HEK293 (cell line): ENCODE results near the gene FAM118B.

Source experiments
- IKZF3 ChIP-seq: fragments of 450-650 bp; IDR thresholded peaks from 2 replicates; pipeline ENCODE4 v1.5.0; 2018; ENCODE audit warnings: missing biosample characterization, mild to moderate bottlenecking, missing genetic modification characterization, moderate library complexity
- KLF9 ChIP-seq: fragments of 450-650 bp; formaldehyde crosslinking; IDR thresholded peaks from 2 replicates; pipeline ENCODE4 v1.5.1; 2016; ENCODE audit warnings: missing biosample characterization, missing genetic modification characterization, low read depth
- TRIM28 ChIP-seq: IDR thresholded peaks from 2 replicates; pipeline ENCODE4 v1.6.1; 2011; ENCODE audit warnings: low read length, control low read depth, borderline replicate concordance
- ZBTB7A ChIP-seq: fragments of 450-650 bp; formaldehyde crosslinking; IDR thresholded peaks from 2 replicates; pipeline ENCODE4 v1.5.1; 2016; ENCODE audit warnings: low read depth, missing biosample characterization, missing genetic modification characterization
- ZNF10 ChIP-seq: fragments of 450-650 bp; formaldehyde crosslinking; IDR thresholded peaks from 2 replicates; pipeline ENCODE4 v1.5.1; 2017; ENCODE audit warnings: missing biosample characterization, missing genetic modification characterization
- ZNF274 ChIP-seq, 2 experiments: fragments of 200-500 bp in 1 of 2; fragments of 450-650 bp in 1 of 2; sonication (Bioruptor generic) in 1 of 2; formaldehyde crosslinking in 1 of 2; IDR thresholded peaks; 2 replicates each; pipeline versions ENCODE4 v1.5.1 to v1.6.1; 2014 to 2016; ENCODE audit warnings: borderline replicate concordance in 1 of 2, inconsistent platforms in 1 of 2, low read length in 1 of 2, missing biosample characterization in 1 of 2, missing genetic modification characterization in 1 of 2
- ZNF37A ChIP-seq: fragments of 450-650 bp; IDR thresholded peaks from 2 replicates; pipeline ENCODE4 v1.5.1; 2018; ENCODE audit warnings: missing biosample characterization, missing genetic modification characterization
- ZNF792 ChIP-seq: fragments of 450-650 bp; formaldehyde crosslinking; IDR thresholded peaks from 2 replicates; pipeline ENCODE4 v1.5.1; 2016; ENCODE audit warnings: missing biosample characterization, missing genetic modification characterization
- TF ChIP-seq, protein P1 (sequence below): fragments of 450-650 bp; formaldehyde crosslinking; IDR thresholded peaks from 2 replicates; pipeline ENCODE4 v1.5.1; 2016; ENCODE audit warnings: missing biosample characterization, missing genetic modification characterization
- TF ChIP-seq, protein P2 (sequence below): fragments of 450-650 bp; formaldehyde crosslinking; IDR thresholded peaks from 2 replicates; pipeline ENCODE4 v1.5.1; 2016; ENCODE audit warnings: missing biosample characterization, missing genetic modification characterization, low read depth
- TF ChIP-seq, protein P3 (sequence below): fragments of 450-650 bp; formaldehyde crosslinking; IDR thresholded peaks from 2 replicates; pipeline ENCODE4 v1.5.1; 2016; ENCODE audit warnings: missing biosample characterization, missing genetic modification characterization, low read depth

DNA sequence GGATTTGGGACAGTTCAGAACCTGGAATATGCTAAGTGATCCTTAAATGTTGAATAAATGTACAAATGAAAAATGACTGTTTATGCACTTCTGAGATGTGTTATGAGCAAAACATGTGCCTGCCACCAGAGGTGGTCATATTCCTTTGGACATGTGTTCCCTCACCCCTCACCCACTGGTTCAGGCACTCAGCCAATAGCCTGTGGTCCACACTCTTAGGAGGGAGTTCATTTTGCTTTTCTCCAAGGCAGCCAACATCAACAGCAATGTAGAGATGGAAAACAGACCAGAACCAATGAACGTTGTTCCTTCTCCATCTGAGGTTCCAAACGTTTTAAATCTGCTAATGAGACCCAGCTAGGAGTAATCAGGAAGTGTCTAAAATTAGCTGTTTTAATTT, 44.1 kb upstream of the FAM118B start:
- TF ChIP-seq ZNF274 (IDR thresholded peaks at IDR 0.05; ENCODE audit: low read length) = no peak
- TF ChIP-seq ZNF274 (tag by site-specific recombination; IDR thresholded peaks at IDR 0.05; ENCODE audit: borderline replicate concordance) = no peak
- TF ChIP-seq, protein P1, sequence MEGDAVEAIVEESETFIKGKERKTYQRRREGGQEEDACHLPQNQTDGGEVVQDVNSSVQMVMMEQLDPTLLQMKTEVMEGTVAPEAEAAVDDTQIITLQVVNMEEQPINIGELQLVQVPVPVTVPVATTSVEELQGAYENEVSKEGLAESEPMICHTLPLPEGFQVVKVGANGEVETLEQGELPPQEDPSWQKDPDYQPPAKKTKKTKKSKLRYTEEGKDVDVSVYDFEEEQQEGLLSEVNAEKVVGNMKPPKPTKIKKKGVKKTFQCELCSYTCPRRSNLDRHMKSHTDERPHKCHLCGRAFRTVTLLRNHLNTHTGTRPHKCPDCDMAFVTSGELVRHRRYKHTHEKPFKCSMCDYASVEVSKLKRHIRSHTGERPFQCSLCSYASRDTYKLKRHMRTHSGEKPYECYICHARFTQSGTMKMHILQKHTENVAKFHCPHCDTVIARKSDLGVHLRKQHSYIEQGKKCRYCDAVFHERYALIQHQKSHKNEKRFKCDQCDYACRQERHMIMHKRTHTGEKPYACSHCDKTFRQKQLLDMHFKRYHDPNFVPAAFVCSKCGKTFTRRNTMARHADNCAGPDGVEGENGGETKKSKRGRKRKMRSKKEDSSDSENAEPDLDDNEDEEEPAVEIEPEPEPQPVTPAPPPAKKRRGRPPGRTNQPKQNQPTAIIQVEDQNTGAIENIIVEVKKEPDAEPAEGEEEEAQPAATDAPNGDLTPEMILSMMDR (tag by site-specific recombination) = no peak
- no peak for TF ChIP-seq IKZF3 (tag by site-specific recombination)
- no peak for TF ChIP-seq ZBTB7A (tag by site-specific recombination)
- no peak for TF ChIP-seq ZNF37A
- TF ChIP-seq, protein P2, sequence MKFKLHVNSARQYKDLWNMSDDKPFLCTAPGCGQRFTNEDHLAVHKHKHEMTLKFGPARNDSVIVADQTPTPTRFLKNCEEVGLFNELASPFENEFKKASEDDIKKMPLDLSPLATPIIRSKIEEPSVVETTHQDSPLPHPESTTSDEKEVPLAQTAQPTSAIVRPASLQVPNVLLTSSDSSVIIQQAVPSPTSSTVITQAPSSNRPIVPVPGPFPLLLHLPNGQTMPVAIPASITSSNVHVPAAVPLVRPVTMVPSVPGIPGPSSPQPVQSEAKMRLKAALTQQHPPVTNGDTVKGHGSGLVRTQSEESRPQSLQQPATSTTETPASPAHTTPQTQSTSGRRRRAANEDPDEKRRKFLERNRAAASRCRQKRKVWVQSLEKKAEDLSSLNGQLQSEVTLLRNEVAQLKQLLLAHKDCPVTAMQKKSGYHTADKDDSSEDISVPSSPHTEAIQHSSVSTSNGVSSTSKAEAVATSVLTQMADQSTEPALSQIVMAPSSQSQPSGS (tag by site-specific recombination) = no peak
- no peak for TF ChIP-seq ZNF10 (tag by site-specific recombination)
- TF ChIP-seq, protein P3, sequence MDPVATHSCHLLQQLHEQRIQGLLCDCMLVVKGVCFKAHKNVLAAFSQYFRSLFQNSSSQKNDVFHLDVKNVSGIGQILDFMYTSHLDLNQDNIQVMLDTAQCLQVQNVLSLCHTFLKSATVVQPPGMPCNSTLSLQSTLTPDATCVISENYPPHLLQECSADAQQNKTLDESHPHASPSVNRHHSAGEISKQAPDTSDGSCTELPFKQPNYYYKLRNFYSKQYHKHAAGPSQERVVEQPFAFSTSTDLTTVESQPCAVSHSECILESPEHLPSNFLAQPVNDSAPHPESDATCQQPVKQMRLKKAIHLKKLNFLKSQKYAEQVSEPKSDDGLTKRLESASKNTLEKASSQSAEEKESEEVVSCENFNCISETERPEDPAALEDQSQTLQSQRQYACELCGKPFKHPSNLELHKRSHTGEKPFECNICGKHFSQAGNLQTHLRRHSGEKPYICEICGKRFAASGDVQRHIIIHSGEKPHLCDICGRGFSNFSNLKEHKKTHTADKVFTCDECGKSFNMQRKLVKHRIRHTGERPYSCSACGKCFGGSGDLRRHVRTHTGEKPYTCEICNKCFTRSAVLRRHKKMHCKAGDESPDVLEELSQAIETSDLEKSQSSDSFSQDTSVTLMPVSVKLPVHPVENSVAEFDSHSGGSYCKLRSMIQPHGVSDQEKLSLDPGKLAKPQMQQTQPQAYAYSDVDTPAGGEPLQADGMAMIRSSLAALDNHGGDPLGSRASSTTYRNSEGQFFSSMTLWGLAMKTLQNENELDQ = no peak
- TF ChIP-seq ZNF792 (tag by site-specific recombination) = no peak
- no peak for TF ChIP-seq TRIM28
- TF ChIP-seq KLF9 = no peak
